GM19395 (cell line): ENCODE data around the gene LYRM2.
"Not testable (repeated sequence)": the region's sequence is repeated elsewhere in the genome, so short reads cannot be mapped to it uniquely, and the experiment has no call there.

Experiments
- ATAC-seq: cut with Tn5 transposase; IDR thresholded peaks from one replicate; pipeline ENCODE4 v1.9.1; 2021; ENCODE audit warnings: mild to moderate bottlenecking, moderate library complexity; ENCODE audit not compliant: unreplicated experiment

Gene LYRM2

DNA sequence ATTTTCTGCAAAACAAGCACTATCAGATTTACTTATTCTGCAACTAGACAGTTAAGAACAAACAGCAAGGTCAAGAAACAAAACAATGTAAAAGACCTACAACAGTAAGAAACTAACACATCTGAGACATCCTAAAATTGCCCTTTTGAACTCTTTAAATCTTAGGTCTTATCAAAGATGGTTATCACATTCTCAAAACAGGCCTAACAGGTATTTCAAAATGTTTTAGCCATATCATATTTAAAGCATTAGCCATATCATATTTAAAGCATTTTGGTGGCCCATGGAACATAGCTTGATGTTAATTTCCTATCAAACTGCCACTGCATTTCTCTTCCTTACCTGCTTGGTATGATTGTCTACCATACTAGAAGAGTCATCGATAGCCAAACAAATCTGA is 11.1 kb upstream of the LYRM2 start:
- ATAC-seq = no peak

DNA sequence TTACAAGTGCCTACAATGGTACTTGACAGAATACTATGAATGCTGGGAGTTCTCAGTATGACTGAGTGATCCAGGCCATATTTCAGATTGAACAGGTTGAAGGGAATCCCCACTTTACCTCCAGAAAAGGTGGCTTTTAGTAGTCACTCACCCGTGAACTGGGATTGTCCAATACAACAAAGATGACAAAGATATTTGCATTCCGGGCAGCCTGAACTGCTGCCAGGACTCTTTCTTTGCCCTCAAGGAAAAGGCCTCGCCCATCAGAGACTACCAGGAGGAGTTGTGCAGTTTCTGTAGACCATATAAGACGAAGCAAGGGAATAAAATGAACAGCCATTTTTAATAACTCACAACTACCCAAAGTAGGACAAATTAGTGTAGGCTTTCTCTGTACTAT is 6.3 kb upstream of the LYRM2 start:
- no peak for ATAC-seq

- ATAC-seq = no peak
These were observed 4.9 kb upstream of the LYRM2 start for GRCh38 chr6:89643406-89643805.

DNA sequence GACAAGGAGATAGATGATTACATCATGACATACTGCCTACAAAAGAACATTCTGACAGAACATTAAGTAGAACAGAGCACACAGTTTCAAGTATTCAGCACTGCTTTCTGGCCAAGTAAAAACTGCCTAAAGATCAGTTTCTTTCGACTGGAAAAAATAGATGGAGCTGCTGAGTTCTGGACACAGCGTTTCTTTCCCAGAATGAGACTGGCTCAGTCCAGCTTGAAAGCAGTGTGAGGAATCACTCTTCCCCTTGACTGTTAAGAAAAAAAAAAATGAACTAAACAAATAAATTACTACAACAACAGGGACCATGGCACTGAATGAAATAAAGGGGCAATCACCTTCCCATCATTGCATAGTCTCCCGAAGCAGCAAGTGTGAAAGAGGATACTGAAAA is 4.4 kb upstream of the LYRM2 start:
- no peak for ATAC-seq

GRCh38 chr6:89641581-89641980 is 3.0 kb upstream of the LYRM2 start:
- not testable (repeated sequence) for ATAC-seq

DNA sequence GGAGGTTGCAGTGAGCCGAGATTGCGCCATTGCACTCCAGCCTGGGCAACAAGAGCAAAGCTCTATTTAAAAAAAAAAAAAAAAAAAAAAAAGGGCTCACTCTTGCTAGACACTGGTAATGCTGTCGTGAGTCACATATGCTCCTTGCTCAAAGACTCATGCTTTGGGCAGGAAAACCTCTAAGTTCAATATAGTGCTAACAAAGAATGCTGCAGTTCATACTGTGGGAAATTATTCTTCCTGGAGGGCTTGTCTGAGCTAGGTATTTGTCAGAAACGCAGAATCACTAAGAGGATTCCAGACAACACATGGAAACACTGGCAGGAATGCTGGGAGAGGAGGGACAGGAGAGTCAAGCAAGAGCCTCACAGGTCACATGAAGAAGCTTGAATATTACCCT is 2.3 kb upstream of the LYRM2 start:
- ATAC-seq = no peak

- peak; percentile 15 for ATAC-seq
These were observed 607 bp downstream of the LYRM2 start for GRCh38 chr6:89637960-89638319.

GRCh38 chr6:89636412-89636811 is 2.1 kb downstream of the LYRM2 start:
- ATAC-seq = not testable (repeated sequence)

DNA sequence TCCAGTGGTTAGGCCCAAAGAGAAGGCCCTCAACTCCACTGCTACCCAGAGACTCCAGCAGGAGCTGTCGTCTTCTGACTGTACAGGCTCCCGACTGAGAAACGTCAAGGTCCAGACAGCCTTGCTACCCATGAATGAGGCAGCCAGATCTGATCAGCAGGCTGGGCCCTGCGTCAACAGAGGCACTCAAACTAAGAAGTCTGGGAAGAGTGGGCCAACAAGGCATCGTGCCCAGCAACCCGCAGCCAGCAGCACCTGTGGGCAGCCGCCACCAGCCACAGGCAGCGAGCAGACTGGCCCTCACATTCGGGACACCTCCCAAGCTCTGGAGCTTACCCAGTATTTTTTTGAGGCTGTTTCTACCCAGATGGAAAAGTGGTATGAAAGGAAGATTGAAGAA is 8.1 kb downstream of the LYRM2 start:
- ATAC-seq = no peak

DNA sequence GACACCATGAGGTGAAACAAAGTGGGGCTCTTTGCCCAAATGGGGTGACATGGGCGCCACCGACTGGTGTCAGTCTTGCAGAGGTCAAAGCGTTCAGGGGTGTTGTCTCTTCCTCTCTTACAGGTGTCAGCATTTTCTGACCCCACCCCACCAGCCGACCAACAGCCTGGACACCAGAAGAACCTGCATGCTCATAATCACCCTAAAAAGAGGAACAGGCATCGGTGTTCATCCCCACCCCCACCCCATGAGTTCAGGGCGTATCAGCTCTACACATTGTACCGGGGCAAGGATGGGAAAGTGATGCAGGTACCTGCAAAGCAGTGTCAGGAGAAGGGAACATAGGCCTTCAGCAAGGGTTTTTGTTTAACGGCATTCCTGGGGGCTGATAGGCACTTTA is 14.8 kb downstream of the LYRM2 start:
- ATAC-seq = no peak

- ATAC-seq = no peak
These were observed 19.0 kb downstream of the LYRM2 start for GRCh38 chr6:89619567-89619966.

GRCh38 chr6:89618026-89618425 is 20.5 kb downstream of the LYRM2 start:
- no peak for ATAC-seq

DNA sequence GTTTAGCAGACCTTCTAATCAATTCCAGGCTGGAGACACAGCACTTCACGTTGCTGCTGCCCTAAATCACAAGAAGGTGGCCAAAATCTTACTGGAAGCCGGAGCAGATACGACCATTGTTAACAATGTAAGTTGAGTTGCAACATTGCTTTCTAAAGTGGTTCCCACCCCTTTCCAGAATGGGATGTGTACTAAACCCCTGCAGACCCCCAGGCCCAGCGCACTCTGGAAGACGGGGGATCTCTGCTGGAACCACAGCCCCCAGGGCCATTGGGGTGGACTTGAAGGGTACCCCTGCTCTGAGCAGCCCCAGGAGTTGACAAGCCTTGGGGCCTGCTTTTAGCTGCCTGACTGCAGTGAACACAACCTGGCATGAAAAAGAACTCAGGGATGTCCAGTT is 22.0 kb downstream of the LYRM2 start:
- no peak for ATAC-seq

DNA sequence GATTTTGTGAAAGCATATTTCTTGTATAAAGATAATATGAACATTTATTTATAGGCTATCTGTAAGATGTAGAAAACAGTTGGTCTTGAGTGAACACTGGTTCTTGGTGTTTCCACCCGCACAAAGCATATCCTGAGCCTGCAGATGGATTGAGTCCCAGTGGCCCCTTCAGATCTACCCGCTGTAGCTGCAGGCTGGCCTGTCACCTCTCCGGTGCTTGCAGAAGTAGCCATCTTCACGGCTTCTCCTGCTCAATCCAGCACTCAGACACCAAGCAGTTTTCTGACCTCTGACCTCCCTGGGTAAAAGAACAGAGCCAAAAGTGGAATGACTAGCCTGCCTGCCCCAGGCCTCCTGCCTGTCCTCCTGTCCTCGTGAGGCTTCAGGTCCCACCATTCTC is 22.7 kb downstream of the LYRM2 start:
- ATAC-seq = no peak

- no peak for ATAC-seq
These were observed 24.8 kb downstream of the LYRM2 start for GRCh38 chr6:89613790-89614189.

- no peak for ATAC-seq
These were observed 26.4 kb downstream of the LYRM2 start for GRCh38 chr6:89612121-89612520.

GRCh38 chr6:89611666-89612065 is 26.9 kb downstream of the LYRM2 start:
- ATAC-seq = no peak

- ATAC-seq = peak; percentile 70
These were observed 28.4 kb downstream of the LYRM2 start for GRCh38 chr6:89610149-89610642.

DNA sequence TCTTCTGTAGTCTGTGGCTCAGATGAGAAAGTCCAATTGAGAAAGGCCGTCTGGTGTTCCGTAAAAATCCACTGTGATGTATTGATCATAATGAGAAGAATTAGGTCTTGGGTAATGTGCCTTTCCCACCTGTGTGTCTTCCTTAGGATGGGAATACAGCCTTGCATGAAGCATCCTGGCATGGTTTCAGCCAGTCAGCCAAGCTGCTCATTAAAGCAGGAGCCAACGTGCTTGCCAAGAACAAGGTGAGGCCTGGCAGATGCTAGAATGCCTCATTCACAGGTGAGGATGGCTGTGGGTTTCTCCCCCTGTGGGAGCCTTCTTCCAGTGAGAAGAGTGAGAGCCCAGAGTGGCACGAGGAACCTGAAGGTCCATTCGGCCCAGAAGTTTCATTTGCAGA is 32.7 kb downstream of the LYRM2 start:
- no peak for ATAC-seq

DNA sequence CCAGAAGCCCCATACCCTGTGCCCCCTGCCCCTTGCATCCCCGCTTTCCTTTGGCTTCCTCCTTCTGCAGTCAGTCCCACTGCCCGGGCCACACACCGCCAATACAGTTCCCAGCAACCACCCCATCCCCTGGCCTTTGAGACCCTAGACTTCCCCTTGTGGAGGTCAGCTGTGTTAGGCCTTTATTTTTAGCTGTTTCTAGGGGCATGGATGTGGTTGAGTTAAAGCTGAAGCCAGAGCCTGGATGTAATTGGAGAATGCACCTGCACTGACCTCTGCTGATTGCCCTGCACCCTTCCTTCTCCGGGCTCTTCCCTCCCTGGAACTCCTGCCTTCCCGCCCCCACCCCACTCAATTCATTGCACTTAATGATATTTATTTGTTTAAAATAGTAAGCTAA is 33.9 kb downstream of the LYRM2 start:
- ATAC-seq = no peak

GRCh38 chr6:89602166-89602565 is 36.4 kb downstream of the LYRM2 start:
- no peak for ATAC-seq

DNA sequence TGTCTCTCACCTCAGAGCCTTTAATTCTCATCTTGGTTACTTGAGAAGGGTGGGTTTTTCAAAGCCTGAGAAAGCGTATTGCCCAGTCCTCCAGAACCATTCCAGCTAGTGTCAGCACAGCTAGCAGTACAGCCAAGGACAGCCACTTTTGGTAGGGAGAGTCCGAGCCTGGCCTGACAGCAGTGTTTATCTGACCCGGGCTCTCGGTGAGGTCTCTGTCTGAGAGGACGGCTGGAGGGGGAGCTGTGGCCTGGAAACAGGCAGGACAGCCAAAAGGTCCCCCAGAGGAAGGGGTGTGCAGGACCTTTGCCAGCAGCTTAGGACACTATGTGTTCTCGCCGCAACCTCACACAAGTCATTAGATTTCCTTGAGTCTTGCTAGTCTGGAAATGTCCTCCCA is 38.8 kb downstream of the LYRM2 start:
- no peak for ATAC-seq

GRCh38 chr6:89597988-89598387 is 40.6 kb downstream of the LYRM2 start:
- no peak for ATAC-seq

GRCh38 chr6:89597372-89597771 is 41.2 kb downstream of the LYRM2 start:
- ATAC-seq = no peak
